Calu3 (cell line): Measurements from ENCODE around the gene THOC2. TPM values are rescaled to one million over a fixed set of nuclear protein-coding genes. Genes with fewer than 3 reads are reported as not detected.
"Not testable (repeated sequence)": the region's sequence is repeated elsewhere in the genome, so short reads cannot be mapped to it uniquely, and the experiment has no call there.

Source experiments
- BruUV-seq: library from RNA; stranded (reverse); fragments of 400-500 nt; replicated peaks from 2 replicates; lab custom pipeline; 2021; lab: Mats Ljungman, UMichigan
- CTCF ChIA-PET: fragments of 300-600 bp; sonication (Branson Sonifier 250); formaldehyde crosslinking; loops from one replicate; lab custom pipeline; 2022; ENCODE audit warnings: antibody characterized with exemption; lab: Charles Lee
- DNase-seq: peaks from one replicate; pipeline ENCODE4 v3.0.0; 2022
- H3K27ac Mint-ChIP-seq: one replicate; pipeline ENCODE4 v1.8.0; 2022; ENCODE audit warnings: mixed read lengths; ENCODE audit not compliant: unreplicated experiment
- H3K27me3 Mint-ChIP-seq: one replicate; pipeline ENCODE4 v1.8.0; 2022; ENCODE audit warnings: mixed read lengths; ENCODE audit not compliant: unreplicated experiment
- H3K36me3 Mint-ChIP-seq: one replicate; pipeline ENCODE4 v1.8.0; 2022; ENCODE audit warnings: mild to moderate bottlenecking, moderate library complexity, mixed read lengths; ENCODE audit not compliant: insufficient read depth, unreplicated experiment
- H3K4me1 Mint-ChIP-seq: one replicate; pipeline ENCODE4 v1.8.0; 2022; ENCODE audit warnings: mild to moderate bottlenecking, low read depth, mixed read lengths; ENCODE audit not compliant: unreplicated experiment
- H3K4me3 Mint-ChIP-seq: one replicate; pipeline ENCODE4 v1.8.0; 2022; ENCODE audit warnings: mild to moderate bottlenecking, low read depth, moderate library complexity, mixed read lengths; ENCODE audit not compliant: unreplicated experiment
- H3K9me3 Mint-ChIP-seq: one replicate; pipeline ENCODE4 v1.8.0; 2022; ENCODE audit warnings: low read depth, mixed read lengths; ENCODE audit not compliant: unreplicated experiment
- intact Hi-C: fragments of 100-400 bp; cut with micrococcal nuclease; formaldehyde crosslinking; loops from one replicate; pipeline ENCODE4 v1.10.0; 2022; ENCODE audit not compliant: unreplicated experiment
- total RNA-seq: library from RNA; stranded (reverse); gene quantifications from 2 replicates; pipeline ENCODE4 v1.2.3, GENCODE V29; 2022
- TF ChIP-seq, protein P1 (sequence below): fragments of 200-600 bp; IDR thresholded peaks from one replicate; pipeline ENCODE4 v1.8.0; 2022; ENCODE audit warnings: antibody characterized with exemption; ENCODE audit not compliant: unreplicated experiment

THOC2 gene
- total RNA-seq, 1 experiment from 2014 or later: 112 TPM

GRCh38 chrX:123731987-123732669, 724 bp downstream of the THOC2 start:
- no peaks in the 10 kb centered on the region for H3K9me3 Mint-ChIP-seq
- peaks cover 19% of the 10 kb centered on the region for H3K36me3 Mint-ChIP-seq
- peak; percentile 17 for DNase-seq
- TF ChIP-seq, protein P1, sequence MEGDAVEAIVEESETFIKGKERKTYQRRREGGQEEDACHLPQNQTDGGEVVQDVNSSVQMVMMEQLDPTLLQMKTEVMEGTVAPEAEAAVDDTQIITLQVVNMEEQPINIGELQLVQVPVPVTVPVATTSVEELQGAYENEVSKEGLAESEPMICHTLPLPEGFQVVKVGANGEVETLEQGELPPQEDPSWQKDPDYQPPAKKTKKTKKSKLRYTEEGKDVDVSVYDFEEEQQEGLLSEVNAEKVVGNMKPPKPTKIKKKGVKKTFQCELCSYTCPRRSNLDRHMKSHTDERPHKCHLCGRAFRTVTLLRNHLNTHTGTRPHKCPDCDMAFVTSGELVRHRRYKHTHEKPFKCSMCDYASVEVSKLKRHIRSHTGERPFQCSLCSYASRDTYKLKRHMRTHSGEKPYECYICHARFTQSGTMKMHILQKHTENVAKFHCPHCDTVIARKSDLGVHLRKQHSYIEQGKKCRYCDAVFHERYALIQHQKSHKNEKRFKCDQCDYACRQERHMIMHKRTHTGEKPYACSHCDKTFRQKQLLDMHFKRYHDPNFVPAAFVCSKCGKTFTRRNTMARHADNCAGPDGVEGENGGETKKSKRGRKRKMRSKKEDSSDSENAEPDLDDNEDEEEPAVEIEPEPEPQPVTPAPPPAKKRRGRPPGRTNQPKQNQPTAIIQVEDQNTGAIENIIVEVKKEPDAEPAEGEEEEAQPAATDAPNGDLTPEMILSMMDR: no peak
- intact Hi-C loops: loop anchor here (2.0 kb wide), 2 partner anchors 39 to 47 kb away; no protein-coding TSS in a partner anchor
- H3K4me3 Mint-ChIP-seq: peak overlapping the region; percentile 92
- H3K27me3 Mint-ChIP-seq: no peaks in the 10 kb centered on the region
- CTCF ChIA-PET: interaction anchor here (0.6 to 1.1 kb wide), 4 partner anchors 11 to 46 kb away, joined by 3 to 4 read pairs (median 4); no protein-coding TSS in a partner anchor
- H3K27ac Mint-ChIP-seq: peak overlapping the region; percentile 96
- no peaks in the 10 kb centered on the region for H3K4me1 Mint-ChIP-seq
- no TSS peak for BruUV-seq

GRCh38 chrX:123731258-123731986, 1.4 kb downstream of the THOC2 start:
- BruUV-seq: no TSS peak
- DNase-seq: no peak
- TF ChIP-seq, protein P1: no peak
- Mint-ChIP-seq H3K4me1 (no peaks in the 10 kb centered on the region), H3K27ac (peak overlapping the region; percentile 96), H3K9me3 (no peaks in the 10 kb centered on the region), H3K4me3 (peak overlapping the region; percentile 92), H3K27me3 (no peaks in the 10 kb centered on the region), H3K36me3 (peaks cover 19% of the 10 kb centered on the region)
- CTCF ChIA-PET: interaction anchor here (0.6 to 1.1 kb wide), 5 partner anchors 11 to 49 kb away, joined by 3 to 4 read pairs (median 4); no protein-coding TSS in a partner anchor
- intact Hi-C loops: no loop called here

DNA sequence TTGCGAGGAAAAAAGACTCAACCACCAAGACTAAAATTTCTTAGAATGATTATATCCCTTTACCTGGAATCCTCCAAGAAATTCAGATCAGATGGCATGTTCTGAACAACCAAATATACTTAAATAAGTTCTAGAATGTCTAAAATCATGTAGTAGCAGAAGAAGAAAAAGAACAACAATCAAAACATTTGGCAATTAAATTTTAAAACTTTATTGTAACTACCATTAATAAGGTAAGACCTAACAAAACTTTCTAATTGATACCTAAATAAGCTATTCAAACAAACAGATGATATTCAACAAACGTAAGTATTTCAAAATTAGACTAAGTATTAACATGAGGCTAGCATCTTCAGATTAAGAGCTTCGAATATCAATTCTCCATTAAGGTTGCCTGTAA, 4.3 kb downstream of the THOC2 start:
- no TSS peak for BruUV-seq
- CTCF ChIA-PET: no interaction called here
- Mint-ChIP-seq H3K9me3 (no peaks in the 10 kb centered on the region), H3K27ac (no peak overlapping the region), H3K36me3 (peaks cover 19% of the 10 kb centered on the region), H3K27me3 (no peaks in the 10 kb centered on the region), H3K4me1 (no peaks in the 10 kb centered on the region), H3K4me3 (no peak overlapping the region)
- DNase-seq: no peak
- intact Hi-C loops: no loop called here
- TF ChIP-seq, protein P1: no peak

- no peak overlapping the region for H3K4me3 Mint-ChIP-seq
- H3K36me3 Mint-ChIP-seq: peaks cover 16% of the 10 kb centered on the region
- H3K9me3 Mint-ChIP-seq: no peaks in the 10 kb centered on the region
- TF ChIP-seq, protein P1: no peak
- intact Hi-C loops: no loop called here
- no TSS peak for BruUV-seq
- DNase-seq: no peak
- CTCF ChIA-PET: no interaction called here
- no peaks in the 10 kb centered on the region for H3K27me3 Mint-ChIP-seq
- no peak overlapping the region for H3K27ac Mint-ChIP-seq
- H3K4me1 Mint-ChIP-seq: no peaks in the 10 kb centered on the region
Measured at GRCh38 chrX:123728016-123728415, 4.8 kb downstream of the THOC2 start.

DNA sequence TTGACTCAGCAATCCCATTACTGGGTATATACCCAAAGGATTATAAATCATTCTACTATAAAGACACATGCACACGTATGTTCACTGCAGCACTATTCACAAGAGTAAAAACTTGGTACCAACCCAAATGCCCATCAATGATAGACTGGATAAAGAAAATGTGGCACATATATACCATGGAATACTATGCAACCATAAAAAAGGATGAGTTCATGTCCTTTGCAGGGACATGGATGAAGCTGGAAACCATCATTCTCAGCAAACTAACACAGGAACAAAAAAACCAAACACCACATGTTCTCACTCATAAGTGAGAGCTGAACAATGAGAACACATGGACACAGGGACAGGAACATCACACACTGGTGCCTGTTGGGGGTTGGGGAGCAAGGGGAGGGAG, 10.7 kb downstream of the THOC2 start:
- H3K36me3 Mint-ChIP-seq, intact Hi-C loops, DNase-seq, BruUV-seq, H3K4me3 Mint-ChIP-seq, CTCF ChIA-PET, H3K27ac Mint-ChIP-seq, H3K27me3 Mint-ChIP-seq, H3K9me3 Mint-ChIP-seq: not testable (repeated sequence)
- peaks cover 10% of the 10 kb centered on the region for H3K4me1 Mint-ChIP-seq
